Gastroesophageal sphincter (tissue), 3 donors: ENCODE data around the gene HSPA6.
"Not testable (repeated sequence)": the region's sequence is repeated elsewhere in the genome, so short reads cannot be mapped to it uniquely, and the experiment has no call there.

Experiments used
- CTCF ChIP-seq, 4 experiments: fragments of 200-600 bp in 2 of 4; fragments of 450-650 bp in 2 of 4; sonication (generic) in 1 of 4; IDR thresholded peaks; one replicate each; pipeline ENCODE4 v1.5.1; 2017 to 2019; ENCODE audit warnings: antibody characterized with exemption in 4 of 4, mild to moderate bottlenecking in 2 of 4, moderate library complexity in 2 of 4
- EP300 ChIP-seq: sonication (generic); formaldehyde crosslinking; IDR thresholded peaks from one replicate; pipeline ENCODE4 v1.6.1; 2017; ENCODE audit warnings: antibody characterized with exemption, mild to moderate bottlenecking
- POLR2A ChIP-seq, 2 donors: fragments of 450-650 bp; IDR thresholded peaks; one replicate each; pipeline ENCODE4 v1.6.1; 2017; ENCODE audit warnings: antibody characterized with exemption in 2 of 2, mild to moderate bottlenecking in 2 of 2, moderate library complexity in 1 of 2
- POLR2AphosphoS5 ChIP-seq: sonication (generic); formaldehyde crosslinking; IDR thresholded peaks from one replicate; pipeline ENCODE4 v1.6.1; 2017; ENCODE audit warnings: antibody characterized with exemption

- TF ChIP-seq CTCF (IDR thresholded peaks at IDR 0.05); POLR2A (IDR thresholded peaks at IDR 0.05); EP300: not testable (repeated sequence)
- peak; percentile 34 for TF ChIP-seq POLR2AphosphoS5
Measured at GRCh38 chr1:161539731-161540569, 15.6 kb downstream of the HSPA6 start.
